SK-N-SH treated with all-trans-retinoic acid at 6 μM for 48 hours (cell line): ENCODE results near the gene SLC25A30.

Experiments
- ATAC-seq: fragments of 200-7000 bp; cut with Tn5 transposase; 3 replicates; pipeline ENCODE4 v1.9.1; 2020; ENCODE audit warnings: mild to moderate bottlenecking, moderate library complexity
- ARNTL ChIP-seq: fragments of 450-650 bp; formaldehyde crosslinking; IDR thresholded peaks from 2 replicates; pipeline ENCODE4 v1.5.0; 2020; ENCODE audit warnings: low read depth, mild to moderate bottlenecking, moderate library complexity, borderline replicate concordance
- BACH2 ChIP-seq: fragments of 250-450 bp; sonication (Bioruptor Pico); IDR thresholded peaks from 2 replicates; pipeline ENCODE4 v1.9.0; 2021; ENCODE audit warnings: mild to moderate bottlenecking, borderline replicate concordance
- CSDC2 ChIP-seq: fragments of 250-450 bp; sonication (Bioruptor Pico); IDR thresholded peaks from 2 replicates; pipeline ENCODE4 v1.5.0; 2020; ENCODE audit warnings: mild to moderate bottlenecking, moderate library complexity
- ESRRG ChIP-seq: fragments of 250-450 bp; sonication (Bioruptor Pico); IDR thresholded peaks from 2 replicates; pipeline ENCODE4 v1.6.1; 2021; ENCODE audit warnings: mild to moderate bottlenecking
- GLIS3 ChIP-seq: fragments of 250-450 bp; sonication (Bioruptor Pico); IDR thresholded peaks from 2 replicates; pipeline ENCODE4 v1.5.0; 2020; ENCODE audit warnings: mild to moderate bottlenecking, moderate library complexity
- ISL1 ChIP-seq: fragments of 250-450 bp; sonication (Bioruptor Pico); IDR thresholded peaks from 2 replicates; pipeline ENCODE4 v2.1.2; 2022; ENCODE audit warnings: mild to moderate bottlenecking, moderate library complexity
- OSR1 ChIP-seq: fragments of 250-450 bp; sonication (Bioruptor Pico); IDR thresholded peaks from 2 replicates; pipeline ENCODE4 v1.8.0; 2022; ENCODE audit warnings: moderate library complexity, mild to moderate bottlenecking, inconsistent platforms
- RARB ChIP-seq: fragments of 250-450 bp; sonication (Bioruptor Pico); IDR thresholded peaks from 2 replicates; pipeline ENCODE4 v1.8.0; 2021; ENCODE audit warnings: mild to moderate bottlenecking, moderate library complexity
- SNAI2 ChIP-seq: fragments of 250-450 bp; sonication (Bioruptor Pico); IDR thresholded peaks from 2 replicates; pipeline ENCODE4 v1.5.0; 2020; ENCODE audit warnings: mild to moderate bottlenecking, moderate library complexity
- TOX ChIP-seq: fragments of 250-450 bp; sonication (Bioruptor Pico); IDR thresholded peaks from 2 replicates; pipeline ENCODE4 v1.8.0; 2021; ENCODE audit warnings: mild to moderate bottlenecking, moderate library complexity, borderline replicate concordance
- ZC3H10 ChIP-seq: fragments of 250-450 bp; sonication (Bioruptor Pico); IDR thresholded peaks from 2 replicates; pipeline ENCODE4 v1.5.1; 2021; ENCODE audit warnings: mild to moderate bottlenecking, moderate library complexity
- ZFP3 ChIP-seq: fragments of 250-450 bp; sonication (Bioruptor Pico); IDR thresholded peaks from 2 replicates; pipeline ENCODE4 v1.5.0; 2020; ENCODE audit warnings: mild to moderate bottlenecking, moderate library complexity
- ZFP30 ChIP-seq: fragments of 450-650 bp; formaldehyde crosslinking; IDR thresholded peaks from 2 replicates; pipeline ENCODE4 v1.5.0; 2022; ENCODE audit warnings: mild to moderate bottlenecking, moderate library complexity
- ZNF565 ChIP-seq: fragments of 450-650 bp; formaldehyde crosslinking; conservative IDR thresholded peaks from 2 replicates; pipeline ENCODE4 v1.5.0; 2020; ENCODE audit warnings: low read depth, mild to moderate bottlenecking, moderate library complexity
- ZNF70 ChIP-seq: fragments of 450-650 bp; formaldehyde crosslinking; IDR thresholded peaks from 2 replicates; pipeline ENCODE4 v1.5.0; 2020; ENCODE audit warnings: mild to moderate bottlenecking, moderate library complexity
- ZNF8 ChIP-seq: fragments of 450-650 bp; formaldehyde crosslinking; IDR thresholded peaks from 2 replicates; pipeline ENCODE4 v1.5.0; 2020; ENCODE audit warnings: mild to moderate bottlenecking, moderate library complexity
- TF ChIP-seq, protein P1 (sequence below): fragments of 250-450 bp; sonication (Bioruptor Pico); IDR thresholded peaks from 2 replicates; pipeline ENCODE4 v1.8.0; 2020; ENCODE audit warnings: mild to moderate bottlenecking, moderate library complexity, borderline replicate concordance
- TF ChIP-seq, protein P2 (sequence below): fragments of 250-450 bp; sonication (Bioruptor Pico); IDR thresholded peaks from 2 replicates; pipeline ENCODE4 v1.5.0; 2020; ENCODE audit warnings: mild to moderate bottlenecking, moderate library complexity
- TF ChIP-seq, protein P3 (sequence below): fragments of 250-450 bp; sonication (Bioruptor Pico); IDR thresholded peaks from 2 replicates; pipeline ENCODE4 v1.8.0; 2021; ENCODE audit warnings: low read depth, mild to moderate bottlenecking, moderate library complexity, borderline replicate concordance
- TF ChIP-seq, protein P4 (sequence below): fragments of 250-450 bp; sonication (Bioruptor Pico); IDR thresholded peaks from 2 replicates; pipeline ENCODE4 v1.5.1; 2020; ENCODE audit warnings: low read depth, mild to moderate bottlenecking, moderate library complexity

Gene SLC25A30

DNA sequence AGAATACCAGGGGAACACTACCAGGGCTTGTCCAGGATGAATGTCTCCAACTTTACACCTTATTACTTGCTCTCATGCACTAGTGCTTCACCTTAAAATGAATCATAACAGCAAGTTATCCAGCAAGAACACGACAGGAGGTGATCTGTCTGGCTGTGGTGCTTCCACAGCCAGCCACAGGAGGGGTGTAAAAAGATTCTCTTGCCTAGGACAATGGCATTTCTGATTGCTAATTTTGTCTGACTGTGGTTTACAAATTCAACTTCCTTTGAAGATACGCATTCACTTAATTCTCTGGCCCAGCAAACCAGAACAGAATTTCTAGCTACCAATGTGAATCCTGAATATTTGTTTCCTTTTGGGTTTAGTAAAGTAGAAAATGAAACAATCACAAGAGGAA, 23.5 kb upstream of the SLC25A30 start (continued):
- TF ChIP-seq ISL1 (no peak), ZFP3 (CRISPR knock-in tag) (no peak)

DNA sequence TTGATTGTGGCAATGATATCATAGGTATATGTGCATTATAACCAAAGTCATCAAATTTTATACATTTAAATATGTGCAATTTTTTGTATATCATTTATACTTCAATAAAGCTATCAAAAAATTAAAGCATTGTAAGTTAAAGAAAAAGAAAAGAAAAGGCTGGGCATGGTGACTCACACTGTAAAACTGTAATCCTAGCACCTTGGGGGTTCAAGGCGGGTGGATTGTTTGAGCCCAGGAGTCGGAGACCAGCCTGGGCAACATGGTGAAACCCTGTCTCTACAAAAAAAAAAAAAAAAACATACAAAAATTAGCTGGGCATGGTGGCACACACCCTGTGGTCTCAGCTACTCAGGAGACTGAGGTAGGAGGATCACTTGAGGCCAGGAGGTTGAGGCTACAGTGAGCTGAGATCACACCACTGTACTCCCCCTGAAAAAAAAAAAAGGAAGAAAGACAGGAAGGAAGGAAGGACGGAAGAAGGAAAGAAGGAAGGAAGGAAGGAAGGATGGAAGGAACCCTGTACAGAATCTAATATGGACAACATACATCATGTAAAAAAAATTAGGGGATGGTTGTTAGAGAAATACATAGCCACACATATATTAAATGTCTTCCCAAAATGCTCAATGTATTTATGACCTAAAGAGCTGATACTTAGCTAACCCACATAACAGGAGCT, 21.7 kb upstream of the SLC25A30 start:
- no peak for TF ChIP-seq SNAI2 (CRISPR knock-in tag)
- TF ChIP-seq OSR1 (CRISPR knock-in tag) = no peak
- no peak for ATAC-seq

DNA sequence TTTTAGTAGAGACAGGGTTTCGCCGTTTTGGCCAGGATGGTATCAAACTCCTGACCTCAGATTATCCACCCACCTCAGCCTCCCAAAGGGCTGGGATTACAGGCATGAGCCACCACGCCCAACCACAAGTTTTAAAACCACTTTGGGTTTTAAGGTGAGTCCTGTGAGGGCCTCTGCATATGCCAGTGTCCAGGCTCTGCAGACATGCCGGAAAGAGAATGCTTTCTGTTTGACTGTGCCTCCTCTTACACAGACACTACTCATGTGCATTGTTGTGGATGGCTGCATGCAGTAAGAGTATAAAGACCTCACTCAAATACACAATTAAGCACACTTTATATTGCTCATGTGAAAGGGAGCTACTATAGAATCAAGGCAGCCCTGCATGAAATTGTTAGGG, 20.8 kb upstream of the SLC25A30 start:
- TF ChIP-seq RARB (CRISPR knock-in tag) = no peak
- TF ChIP-seq, protein P1, sequence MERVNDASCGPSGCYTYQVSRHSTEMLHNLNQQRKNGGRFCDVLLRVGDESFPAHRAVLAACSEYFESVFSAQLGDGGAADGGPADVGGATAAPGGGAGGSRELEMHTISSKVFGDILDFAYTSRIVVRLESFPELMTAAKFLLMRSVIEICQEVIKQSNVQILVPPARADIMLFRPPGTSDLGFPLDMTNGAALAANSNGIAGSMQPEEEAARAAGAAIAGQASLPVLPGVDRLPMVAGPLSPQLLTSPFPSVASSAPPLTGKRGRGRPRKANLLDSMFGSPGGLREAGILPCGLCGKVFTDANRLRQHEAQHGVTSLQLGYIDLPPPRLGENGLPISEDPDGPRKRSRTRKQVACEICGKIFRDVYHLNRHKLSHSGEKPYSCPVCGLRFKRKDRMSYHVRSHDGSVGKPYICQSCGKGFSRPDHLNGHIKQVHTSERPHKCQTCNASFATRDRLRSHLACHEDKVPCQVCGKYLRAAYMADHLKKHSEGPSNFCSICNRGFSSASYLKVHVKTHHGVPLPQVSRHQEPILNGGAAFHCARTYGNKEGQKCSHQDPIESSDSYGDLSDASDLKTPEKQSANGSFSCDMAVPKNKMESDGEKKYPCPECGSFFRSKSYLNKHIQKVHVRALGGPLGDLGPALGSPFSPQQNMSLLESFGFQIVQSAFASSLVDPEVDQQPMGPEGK (CRISPR knock-in tag) = no peak
- ATAC-seq = no peak

DNA sequence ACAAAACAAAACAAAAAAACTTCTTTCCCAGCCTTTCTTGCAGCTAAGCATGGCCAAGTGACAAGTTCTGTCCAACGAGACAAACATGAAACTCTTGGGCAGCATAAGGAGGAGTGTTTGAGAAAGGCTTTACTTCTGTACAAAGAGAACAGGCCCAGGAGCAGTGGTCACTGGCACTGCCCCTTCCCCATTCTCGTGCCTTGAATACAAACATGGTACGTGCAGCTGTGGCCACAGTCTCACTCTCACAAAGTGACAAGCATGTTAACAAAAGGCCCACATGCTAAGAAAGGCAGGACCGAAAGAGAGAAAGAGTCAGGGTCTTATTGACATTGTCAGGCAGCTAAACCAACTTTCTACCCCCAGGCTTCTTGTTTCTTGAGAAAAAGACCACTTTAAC, 19.8 kb upstream of the SLC25A30 start:
- ATAC-seq = no peak
- TF ChIP-seq ZC3H10 (CRISPR knock-in tag) = no peak
- no peak for TF ChIP-seq ZFP3 (CRISPR knock-in tag)
- TF ChIP-seq ZNF565 (CRISPR knock-in tag) = no peak
- no peak for TF ChIP-seq RARB (CRISPR knock-in tag)
- TF ChIP-seq, protein P2, sequence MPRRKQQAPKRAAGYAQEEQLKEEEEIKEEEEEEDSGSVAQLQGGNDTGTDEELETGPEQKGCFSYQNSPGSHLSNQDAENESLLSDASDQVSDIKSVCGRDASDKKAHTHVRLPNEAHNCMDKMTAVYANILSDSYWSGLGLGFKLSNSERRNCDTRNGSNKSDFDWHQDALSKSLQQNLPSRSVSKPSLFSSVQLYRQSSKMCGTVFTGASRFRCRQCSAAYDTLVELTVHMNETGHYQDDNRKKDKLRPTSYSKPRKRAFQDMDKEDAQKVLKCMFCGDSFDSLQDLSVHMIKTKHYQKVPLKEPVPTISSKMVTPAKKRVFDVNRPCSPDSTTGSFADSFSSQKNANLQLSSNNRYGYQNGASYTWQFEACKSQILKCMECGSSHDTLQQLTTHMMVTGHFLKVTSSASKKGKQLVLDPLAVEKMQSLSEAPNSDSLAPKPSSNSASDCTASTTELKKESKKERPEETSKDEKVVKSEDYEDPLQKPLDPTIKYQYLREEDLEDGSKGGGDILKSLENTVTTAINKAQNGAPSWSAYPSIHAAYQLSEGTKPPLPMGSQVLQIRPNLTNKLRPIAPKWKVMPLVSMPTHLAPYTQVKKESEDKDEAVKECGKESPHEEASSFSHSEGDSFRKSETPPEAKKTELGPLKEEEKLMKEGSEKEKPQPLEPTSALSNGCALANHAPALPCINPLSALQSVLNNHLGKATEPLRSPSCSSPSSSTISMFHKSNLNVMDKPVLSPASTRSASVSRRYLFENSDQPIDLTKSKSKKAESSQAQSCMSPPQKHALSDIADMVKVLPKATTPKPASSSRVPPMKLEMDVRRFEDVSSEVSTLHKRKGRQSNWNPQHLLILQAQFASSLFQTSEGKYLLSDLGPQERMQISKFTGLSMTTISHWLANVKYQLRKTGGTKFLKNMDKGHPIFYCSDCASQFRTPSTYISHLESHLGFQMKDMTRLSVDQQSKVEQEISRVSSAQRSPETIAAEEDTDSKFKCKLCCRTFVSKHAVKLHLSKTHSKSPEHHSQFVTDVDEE (CRISPR knock-in tag) = no peak
- no peak for TF ChIP-seq ESRRG (CRISPR knock-in tag)
- TF ChIP-seq ZFP30 (CRISPR knock-in tag) = no peak
- no peak for TF ChIP-seq ZNF8

DNA sequence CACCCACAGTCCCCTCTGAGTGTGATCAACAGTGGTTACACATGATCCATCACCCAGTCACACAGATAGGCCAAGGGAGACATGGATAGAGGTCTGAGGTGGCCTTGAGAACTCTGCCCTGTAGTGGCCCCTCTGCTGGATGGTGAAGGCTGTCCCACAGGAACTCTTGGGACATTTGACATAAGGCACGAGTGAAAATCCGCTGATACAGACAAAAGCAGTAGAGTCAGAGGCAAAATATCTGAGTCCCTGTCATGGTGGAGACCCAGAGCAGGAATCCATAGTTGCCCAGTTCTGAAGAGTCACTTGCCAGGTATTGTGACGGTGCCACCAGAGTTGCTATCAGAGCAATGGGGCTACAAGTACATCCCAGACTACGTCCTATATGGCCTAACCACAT, 18.8 kb upstream of the SLC25A30 start:
- ATAC-seq = no peak
- TF ChIP-seq SNAI2 (CRISPR knock-in tag) (no peak), ARNTL (no peak), ZNF8 (no peak), CSDC2 (CRISPR knock-in tag) (no peak), BACH2 (CRISPR knock-in tag) (no peak), ZFP3 (CRISPR knock-in tag) (no peak), OSR1 (CRISPR knock-in tag) (no peak), ISL1 (no peak), GLIS3 (CRISPR knock-in tag) (no peak), ZC3H10 (CRISPR knock-in tag) (no peak), RARB (CRISPR knock-in tag) (no peak), TOX (CRISPR knock-in tag) (no peak), ZNF70 (CRISPR knock-in tag) (no peak), ESRRG (CRISPR knock-in tag) (no peak)
- TF ChIP-seq, protein P3, sequence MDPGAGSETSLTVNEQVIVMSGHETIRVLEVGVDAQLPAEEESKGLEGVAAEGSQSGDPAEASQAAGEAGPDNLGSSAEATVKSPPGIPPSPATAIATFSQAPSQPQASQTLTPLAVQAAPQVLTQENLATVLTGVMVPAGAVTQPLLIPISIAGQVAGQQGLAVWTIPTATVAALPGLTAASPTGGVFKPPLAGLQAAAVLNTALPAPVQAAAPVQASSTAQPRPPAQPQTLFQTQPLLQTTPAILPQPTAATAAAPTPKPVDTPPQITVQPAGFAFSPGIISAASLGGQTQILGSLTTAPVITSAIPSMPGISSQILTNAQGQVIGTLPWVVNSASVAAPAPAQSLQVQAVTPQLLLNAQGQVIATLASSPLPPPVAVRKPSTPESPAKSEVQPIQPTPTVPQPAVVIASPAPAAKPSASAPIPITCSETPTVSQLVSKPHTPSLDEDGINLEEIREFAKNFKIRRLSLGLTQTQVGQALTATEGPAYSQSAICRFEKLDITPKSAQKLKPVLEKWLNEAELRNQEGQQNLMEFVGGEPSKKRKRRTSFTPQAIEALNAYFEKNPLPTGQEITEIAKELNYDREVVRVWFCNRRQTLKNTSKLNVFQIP (CRISPR knock-in tag) = no peak
- TF ChIP-seq, protein P4, sequence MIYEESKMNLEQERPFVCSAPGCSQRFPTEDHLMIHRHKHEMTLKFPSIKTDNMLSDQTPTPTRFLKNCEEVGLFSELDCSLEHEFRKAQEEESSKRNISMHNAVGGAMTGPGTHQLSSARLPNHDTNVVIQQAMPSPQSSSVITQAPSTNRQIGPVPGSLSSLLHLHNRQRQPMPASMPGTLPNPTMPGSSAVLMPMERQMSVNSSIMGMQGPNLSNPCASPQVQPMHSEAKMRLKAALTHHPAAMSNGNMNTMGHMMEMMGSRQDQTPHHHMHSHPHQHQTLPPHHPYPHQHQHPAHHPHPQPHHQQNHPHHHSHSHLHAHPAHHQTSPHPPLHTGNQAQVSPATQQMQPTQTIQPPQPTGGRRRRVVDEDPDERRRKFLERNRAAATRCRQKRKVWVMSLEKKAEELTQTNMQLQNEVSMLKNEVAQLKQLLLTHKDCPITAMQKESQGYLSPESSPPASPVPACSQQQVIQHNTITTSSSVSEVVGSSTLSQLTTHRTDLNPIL (CRISPR knock-in tag) = no peak
- TF ChIP-seq, protein P1 (CRISPR knock-in tag) = no peak
- TF ChIP-seq, protein P2 (CRISPR knock-in tag) = no peak
